Measurements from ENCODE around the gene NCEH1. TPM values are rescaled to one million over a fixed set of nuclear protein-coding genes. Genes with fewer than 3 reads are reported as not detected.

Gene NCEH1
- total and polyA plus RNA-seq, 2 of the 4 experiments (the other 2 are of a cell fraction): 22.3 to 23.3 TPM

GRCh38 chr3:172648747-172649146, 62.1 kb downstream of the NCEH1 start:
- Histone ChIP-seq H4K91ac (ENCODE audit: insufficient read depth, low read depth, low read length) (peak overlapping the region; percentile 88), H3K79me1 (ENCODE audit: low read depth in 1 of 2, low read length in 2 of 2) (peaks cover 26 to 77% of the 10 kb centered on the region in 2 experiments), H2BK120ac (ENCODE audit: low read depth, low read length) (peak overlapping the region; percentile 79; the same call in 1 of the 2 replicates), H2AK9ac (replicated peaks; ENCODE audit: low read depth, low read length, poor library complexity) (no peak overlapping the region), H3K23ac (ENCODE audit: low read depth, low read length) (peak overlapping the region; percentile 70), H3K4ac (ENCODE audit: low read depth, low read length) (peak overlapping the region; percentile 90), H2BK20ac (ENCODE audit: low read depth, low read length) (peak overlapping the region; percentile 72), H4K5ac (ENCODE audit: low read depth, low read length) (peak overlapping the region; percentile 10; the same call in 1 of the 2 replicates), H4K20me1 (ENCODE audit: insufficient read depth, low read length) (peaks cover 4% of the 10 kb centered on the region; the same call in 1 of the 2 replicates), H3K4me3 (ENCODE audit: insufficient read depth, low read depth, low read length) (no peak overlapping the region), H3K14ac (replicated peaks; ENCODE audit: low read depth, low read length) (peak overlapping the region; percentile 78; the same call in 1 of the 2 replicates), H3K9ac (ENCODE audit: low read depth, low read length) (no peak overlapping the region), H2BK15ac (ENCODE audit: low read depth, low read length) (peak overlapping the region; percentile 75; the same call in 1 of the 3 replicates), H3K18ac (ENCODE audit: low read depth, low read length) (0 out of 2 replicates have a peak overlapping the region, but pooled peaks have one; percentile 18), H3K27ac (ENCODE audit: insufficient read depth, low read length) (peak overlapping the region; percentile 64; the same call in 1 of the 2 replicates), H3K36me3 (ENCODE audit: control insufficient read depth, insufficient read depth, low read length) (no peaks in the 10 kb centered on the region), H3K27me3 (ENCODE audit: control insufficient read depth, insufficient read depth, low read length) (no peaks in the 10 kb centered on the region), H3K4me1 (ENCODE audit: control insufficient read depth, insufficient read depth, low read length) (peaks cover 9% of the 10 kb centered on the region), H2AK5ac (ENCODE audit: low read depth, low read length) (peak overlapping the region; percentile 83), H3K9me1 (ENCODE audit: insufficient read depth, low read length) (peaks cover 16% of the 10 kb centered on the region), H3K56ac (ENCODE audit: extremely low read depth, insufficient read depth, low read length) (no peak overlapping the region), H2AFZ (replicated peaks; ENCODE audit: low read length, poor library complexity) (peak overlapping the region; percentile 74), H3K9me3 (ENCODE audit: control insufficient read depth, insufficient read depth, low read length) (no peaks in the 10 kb centered on the region), H3K4me2 (ENCODE audit: low read depth, low read length) (peak overlapping the region; percentile 76), H4K8ac (ENCODE audit: low read depth in 2 of 2, low read length in 2 of 2) (peak overlapping the region in 1 of 2 experiments; percentile 16; a peak in 1 of 4 replicates), H2BK5ac (ENCODE audit: low read depth, low read length, poor library complexity, severe bottlenecking) (peak overlapping the region; percentile 35)
- TF ChIP-seq CEBPB (IDR thresholded peaks at IDR 0.05; ENCODE audit: low read depth, low read length) (peak; percentile 84), USF2 (IDR thresholded peaks at IDR 0.05; ENCODE audit: low read depth, low read length) (no peak)
- WGBS, 2 experiments (ENCODE audit: extremely low coverage in 2 of 2, insufficient read length in 1 of 2): no CpG with 5 or more reads among the region's 9 CpGs
- ATAC-seq (ENCODE audit: low read depth) (peak; percentile 65), DNase-seq (peak; percentile 76)
- dilution Hi-C loops (cut with HindIII; ENCODE audit: low sequenced_read_pairs, unreplicated experiment) (no loop called here), in situ Hi-C loops (cut with MboI; ENCODE audit: low sequenced_read_pairs) (no loop called here), intact Hi-C loops (cut with micrococcal nuclease) (no loop called here)
- POLR2A ChIA-PET (ENCODE audit: unreplicated experiment): no interaction called here
- CTCF ChIA-PET: no interaction called here
- no TSS peak for BruUV-seq (replicated peaks)

Measured in IMR-90 (cell line).